ENCODE measurements around the gene STAP1. TPM values are rescaled to one million over a fixed set of nuclear protein-coding genes. Genes with fewer than 3 reads are reported as not detected.
A peak's percentile ranks its signal among the peaks of the same experiment; 100 is the strongest.

STAP1 gene
- total RNA-seq, 1 donor from 2014 or later = 15.0 TPM

GRCh38 chr4:67571975-67572374 is 13.4 kb downstream of the STAP1 start:
- intact Hi-C loops (cut with micrococcal nuclease) = loop anchor here (2.0 kb wide), 1 partner anchor 13 kb away; the partner anchor contains the start of gene STAP1
- Mint-ChIP-seq H3K27ac (no peak overlapping the region), H3K27me3 (no peaks in the 10 kb centered on the region), H3K9me3 (no peaks in the 10 kb centered on the region), H3K36me3 (ENCODE audit: low read depth) (peaks cover 29% of the 10 kb centered on the region), H3K4me1 (peaks cover 42% of the 10 kb centered on the region), H3K4me3 (no peak overlapping the region)
- no peak for DNase-seq

GRCh38 chr4:67573193-67573592 is 14.7 kb downstream of the STAP1 start:
- H3K4me3 Mint-ChIP-seq = peak overlapping the region; percentile 23
- no peaks in the 10 kb centered on the region for H3K27me3 Mint-ChIP-seq
- peaks cover 40% of the 10 kb centered on the region for H3K4me1 Mint-ChIP-seq
- H3K9me3 Mint-ChIP-seq = no peaks in the 10 kb centered on the region
- no peak for DNase-seq
- H3K36me3 Mint-ChIP-seq (ENCODE audit: low read depth) = peaks cover 32% of the 10 kb centered on the region
- peak overlapping the region; percentile 31 for H3K27ac Mint-ChIP-seq
- intact Hi-C loops (cut with micrococcal nuclease) = loop anchor here (1.0 to 2.0 kb wide), 2 partner anchors 8 to 14 kb away; partner anchors contain the start of gene STAP1

DNA sequence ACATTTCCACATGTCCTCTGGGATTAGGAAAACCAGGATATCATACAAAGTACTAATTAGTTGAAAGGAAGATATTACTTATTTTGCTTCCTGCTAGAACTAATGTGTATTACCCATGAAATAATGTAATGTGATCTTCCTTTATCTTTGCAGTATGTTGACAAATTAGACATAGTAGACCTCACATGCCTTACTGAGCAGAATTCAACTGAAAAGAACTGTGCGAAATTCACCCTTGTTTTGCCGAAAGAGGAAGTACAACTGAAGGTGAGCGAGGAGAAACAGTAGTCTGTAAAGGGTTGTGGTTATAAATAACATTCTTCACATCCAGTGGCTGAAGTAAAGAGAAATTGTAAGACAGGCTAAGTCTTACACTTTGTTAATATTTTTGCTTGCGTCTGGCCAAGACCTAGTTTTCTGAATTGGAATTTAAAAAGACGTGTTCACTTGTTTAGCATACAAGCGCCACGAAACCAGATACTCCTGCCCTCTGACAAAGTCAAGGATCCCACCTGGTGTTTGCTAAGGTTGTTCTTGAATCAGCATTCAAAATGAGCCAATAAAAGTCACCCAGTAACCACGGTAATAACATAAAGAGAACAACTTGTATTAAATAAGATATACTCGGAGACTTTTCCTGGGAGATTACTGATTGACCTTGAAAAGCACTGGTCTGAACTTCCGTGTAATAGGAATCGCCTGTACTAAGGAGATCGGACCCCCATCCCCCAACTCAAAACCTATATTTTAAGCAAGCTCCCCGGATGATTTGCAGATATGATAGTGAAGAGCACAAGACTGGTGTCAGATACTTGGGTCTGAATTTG is 16.9 kb downstream of the STAP1 start:
- Mint-ChIP-seq H3K4me3 (peak overlapping the region; percentile 68), H3K27ac (peak overlapping the region; percentile 83), H3K4me1 (peaks cover 42% of the 10 kb centered on the region), H3K36me3 (ENCODE audit: low read depth) (peaks cover 42% of the 10 kb centered on the region), H3K27me3 (no peaks in the 10 kb centered on the region), H3K9me3 (peaks cover 8% of the 10 kb centered on the region)
- DNase-seq = peak; percentile 74
- intact Hi-C loops (cut with micrococcal nuclease) = loop anchor here (1.0 kb wide), 1 partner anchor 8 kb away; no protein-coding TSS in a partner anchor

- Mint-ChIP-seq H3K4me3 (peak overlapping the region; percentile 68), H3K9me3 (peaks cover 8% of the 10 kb centered on the region), H3K27me3 (no peaks in the 10 kb centered on the region), H3K27ac (peak overlapping the region; percentile 83), H3K36me3 (ENCODE audit: low read depth) (peaks cover 43% of the 10 kb centered on the region), H3K4me1 (peaks cover 46% of the 10 kb centered on the region)
- no peak for DNase-seq
- intact Hi-C loops (cut with micrococcal nuclease) = no loop called here
Observed at GRCh38 chr4:67576059-67576466, 17.5 kb downstream of the STAP1 start.

DNA sequence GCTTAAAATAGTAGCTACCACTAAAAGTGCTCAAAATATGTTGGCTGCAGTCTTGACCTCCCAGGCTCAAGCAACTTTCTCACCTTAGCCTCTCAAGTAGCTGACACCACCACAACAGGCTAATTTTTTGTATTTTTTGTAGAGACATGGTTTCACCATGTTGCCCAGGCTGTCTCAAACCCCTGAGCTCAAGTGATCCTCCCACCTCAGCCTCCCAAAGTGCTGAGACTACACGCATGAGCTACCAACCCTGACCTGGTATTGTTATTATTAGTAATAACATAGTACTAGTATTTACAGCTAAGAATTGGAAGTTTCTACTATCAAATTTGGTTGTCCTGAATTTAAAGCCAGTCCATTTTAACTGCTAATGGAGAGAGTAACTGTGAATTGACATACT is 18.0 kb downstream of the STAP1 start:
- no peak overlapping the region for H3K4me3 Mint-ChIP-seq
- H3K27me3 Mint-ChIP-seq = no peaks in the 10 kb centered on the region
- H3K9me3 Mint-ChIP-seq = peaks cover 8% of the 10 kb centered on the region
- DNase-seq = no peak
- peaks cover 51% of the 10 kb centered on the region for H3K4me1 Mint-ChIP-seq
- intact Hi-C loops (cut with micrococcal nuclease) = no loop called here
- peak overlapping the region; percentile 32 for H3K27ac Mint-ChIP-seq
- peaks cover 44% of the 10 kb centered on the region for H3K36me3 Mint-ChIP-seq (ENCODE audit: low read depth)

- no peak for DNase-seq
- H3K4me1 Mint-ChIP-seq = peaks cover 32% of the 10 kb centered on the region
- H3K9me3 Mint-ChIP-seq = peaks cover 8% of the 10 kb centered on the region
- peaks cover 50% of the 10 kb centered on the region for H3K36me3 Mint-ChIP-seq (ENCODE audit: low read depth)
- H3K4me3 Mint-ChIP-seq = peak overlapping the region; percentile 79
- intact Hi-C loops (cut with micrococcal nuclease) = loop anchor here (2.0 to 5.0 kb wide), 4 partner anchors 14 to 667 kb away; partner anchors contain the start of gene TMPRSS11B
- peak overlapping the region; percentile 93 for H3K27ac Mint-ChIP-seq
- no peaks in the 10 kb centered on the region for H3K27me3 Mint-ChIP-seq
Observed at GRCh38 chr4:67580577-67580976, 22.1 kb downstream of the STAP1 start.

DNA sequence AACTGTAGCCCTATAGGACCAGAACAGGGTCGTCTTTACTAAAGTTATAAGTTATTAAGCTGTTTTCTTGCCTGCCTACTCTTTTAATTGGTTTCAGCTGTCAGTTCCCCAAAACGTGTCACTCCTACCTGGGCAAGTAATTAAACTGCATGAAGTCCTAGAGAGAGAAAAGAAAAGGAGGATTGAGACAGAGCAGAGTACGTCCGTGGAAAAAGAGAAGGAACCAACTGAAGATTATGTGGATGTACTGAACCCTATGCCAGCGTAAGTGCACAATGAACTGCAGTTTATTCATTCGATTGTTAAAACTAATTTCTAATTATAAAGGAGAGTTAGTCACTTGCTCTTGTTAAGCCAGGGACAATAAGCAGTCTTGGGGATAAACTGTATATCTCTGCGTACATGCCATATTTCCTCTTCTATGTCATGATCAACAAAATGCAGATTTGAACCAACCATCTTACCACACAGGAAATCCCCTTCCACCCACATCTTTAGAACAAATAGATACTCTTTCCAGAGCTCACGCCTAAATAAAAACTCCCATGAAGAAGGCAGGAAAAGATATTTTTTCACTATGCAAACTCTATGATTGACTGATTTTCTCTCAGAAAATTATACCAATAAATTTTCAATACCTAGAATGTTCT is 22.8 kb downstream of the STAP1 start:
- Mint-ChIP-seq H3K36me3 (ENCODE audit: low read depth) (peaks cover 51% of the 10 kb centered on the region), H3K27me3 (no peaks in the 10 kb centered on the region), H3K4me3 (peak overlapping the region; percentile 79), H3K9me3 (peaks cover 8% of the 10 kb centered on the region), H3K4me1 (peaks cover 27% of the 10 kb centered on the region), H3K27ac (peak overlapping the region; percentile 93)
- peak; percentile 83 for DNase-seq
- intact Hi-C loops (cut with micrococcal nuclease) = loop anchor here (1.0 to 5.0 kb wide), 8 partner anchors 8 to 666 kb away; partner anchors contain the start of genes STAP1, TMPRSS11B and UBA6

- peaks cover 10% of the 10 kb centered on the region for H3K9me3 Mint-ChIP-seq
- H3K4me3 Mint-ChIP-seq = peak overlapping the region; percentile 79
- intact Hi-C loops (cut with micrococcal nuclease) = loop anchor here (1.0 to 5.0 kb wide), 8 partner anchors 9 to 665 kb away; partner anchors contain the start of genes STAP1, TMPRSS11B and UBA6
- peaks cover 53% of the 10 kb centered on the region for H3K36me3 Mint-ChIP-seq (ENCODE audit: low read depth)
- H3K27me3 Mint-ChIP-seq = no peaks in the 10 kb centered on the region
- peak overlapping the region; percentile 93 for H3K27ac Mint-ChIP-seq
- no peak for DNase-seq
- H3K4me1 Mint-ChIP-seq = peaks cover 26% of the 10 kb centered on the region
Observed at GRCh38 chr4:67581913-67582312, 23.4 kb downstream of the STAP1 start.

GRCh38 chr4:67584496-67584895 is 26.0 kb downstream of the STAP1 start:
- intact Hi-C loops (cut with micrococcal nuclease) = loop anchor here (5.0 kb wide), 2 partner anchors 73 to 663 kb away; partner anchors contain the start of gene TMPRSS11B
- H3K4me1 Mint-ChIP-seq = peaks cover 19% of the 10 kb centered on the region
- H3K36me3 Mint-ChIP-seq (ENCODE audit: low read depth) = peaks cover 53% of the 10 kb centered on the region
- no peak overlapping the region for H3K27ac Mint-ChIP-seq
- no peak for DNase-seq
- peaks cover 4% of the 10 kb centered on the region for H3K9me3 Mint-ChIP-seq
- H3K27me3 Mint-ChIP-seq = no peaks in the 10 kb centered on the region
- no peak overlapping the region for H3K4me3 Mint-ChIP-seq

- no peaks in the 10 kb centered on the region for H3K27me3 Mint-ChIP-seq
- H3K9me3 Mint-ChIP-seq = peaks cover 2% of the 10 kb centered on the region
- peaks cover 3% of the 10 kb centered on the region for H3K4me1 Mint-ChIP-seq
- H3K36me3 Mint-ChIP-seq (ENCODE audit: low read depth) = peaks cover 52% of the 10 kb centered on the region
- H3K27ac Mint-ChIP-seq = no peak overlapping the region
- intact Hi-C loops (cut with micrococcal nuclease) = no loop called here
- DNase-seq = no peak
- no peak overlapping the region for H3K4me3 Mint-ChIP-seq
Observed at GRCh38 chr4:67587156-67587555, 28.6 kb downstream of the STAP1 start.

DNA sequence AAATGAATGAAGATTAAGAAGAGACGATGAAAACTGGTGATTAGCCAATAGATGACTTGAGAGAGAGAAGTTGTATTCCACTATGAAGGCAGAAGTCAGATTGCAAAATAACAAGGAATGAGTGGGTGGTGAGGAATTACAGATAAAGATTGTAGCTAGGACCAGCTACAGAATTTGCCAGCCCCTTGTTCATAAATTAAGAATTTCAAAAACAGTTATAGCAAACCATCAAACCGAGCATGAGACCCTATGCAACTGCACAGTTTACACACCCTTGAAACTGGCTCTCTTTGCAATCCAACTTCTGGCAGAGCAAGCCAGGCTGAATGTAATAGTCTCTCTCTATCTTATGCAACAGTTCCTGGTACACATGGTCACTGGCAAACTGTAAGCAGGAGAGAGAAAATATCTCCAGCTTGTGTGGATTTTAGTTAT is 35.2 kb downstream of the STAP1 start:
- Mint-ChIP-seq H3K36me3 (ENCODE audit: low read depth) (peaks cover 69% of the 10 kb centered on the region), H3K27ac (no peak overlapping the region), H3K4me1 (peaks cover 3% of the 10 kb centered on the region), H3K4me3 (no peak overlapping the region), H3K9me3 (peaks cover 7% of the 10 kb centered on the region), H3K27me3 (no peaks in the 10 kb centered on the region)
- intact Hi-C loops (cut with micrococcal nuclease) = no loop called here
- no peak for DNase-seq

- no peaks in the 10 kb centered on the region for H3K27me3 Mint-ChIP-seq
- H3K27ac Mint-ChIP-seq = no peak overlapping the region
- H3K4me1 Mint-ChIP-seq = peaks cover 9% of the 10 kb centered on the region
- no peak overlapping the region for H3K4me3 Mint-ChIP-seq
- DNase-seq = no peak
- intact Hi-C loops (cut with micrococcal nuclease) = no loop called here
- H3K9me3 Mint-ChIP-seq = peaks cover 36% of the 10 kb centered on the region
- H3K36me3 Mint-ChIP-seq (ENCODE audit: low read depth) = peaks cover 75% of the 10 kb centered on the region
Observed at GRCh38 chr4:67603310-67604028, 44.9 kb downstream of the STAP1 start.

- Mint-ChIP-seq H3K9me3 (peaks cover 36% of the 10 kb centered on the region), H3K4me1 (peaks cover 9% of the 10 kb centered on the region), H3K4me3 (no peak overlapping the region), H3K27me3 (no peaks in the 10 kb centered on the region), H3K27ac (peak overlapping the region; percentile 51), H3K36me3 (ENCODE audit: low read depth) (peaks cover 73% of the 10 kb centered on the region)
- intact Hi-C loops (cut with micrococcal nuclease) = no loop called here
- no peak for DNase-seq
Observed at GRCh38 chr4:67604029-67604381, 45.5 kb downstream of the STAP1 start.

Data from activated CD4-positive, alpha-beta T cell treated with anti-CD3 and anti-CD28 coated beads, Interleukin-2, amount 10 ng/mL, durations not matched to agents 24 days and 14 days (primary cell).